BLaER1 (cell line): ENCODE results near the gene ZFHX2.

ENCODE experiments used
- H3K27ac ChIP-seq: shearing (Covaris generic); formaldehyde crosslinking; 2 replicates; pipeline ENCODE4 v1.8.1; 2022
- H3K27me3 ChIP-seq: shearing (Covaris generic); formaldehyde crosslinking; 2 replicates; pipeline ENCODE4 v1.8.1; 2022
- H3K36me3 ChIP-seq: shearing (Covaris generic); formaldehyde crosslinking; 2 replicates; pipeline ENCODE4 v1.8.1; 2022
- H3K4me1 ChIP-seq: shearing (Covaris generic); formaldehyde crosslinking; 2 replicates; pipeline ENCODE4 v1.8.1; 2022
- H3K4me2 ChIP-seq: shearing (Covaris generic); formaldehyde crosslinking; 2 replicates; pipeline ENCODE4 v1.8.1; 2022
- H3K4me3 ChIP-seq: shearing (Covaris generic); formaldehyde crosslinking; 2 replicates; pipeline ENCODE4 v1.8.1; 2022
- H3K9ac ChIP-seq: shearing (Covaris generic); formaldehyde crosslinking; 2 replicates; pipeline ENCODE4 v1.8.1; 2022
- H3K9me3 ChIP-seq: shearing (Covaris generic); formaldehyde crosslinking; 2 replicates; pipeline ENCODE4 v1.8.1; 2022
- H4K20me1 ChIP-seq: shearing (Covaris generic); formaldehyde crosslinking; 2 replicates; pipeline ENCODE4 v1.8.1; 2022
- Cebpa-rat ChIP-seq: shearing (Covaris generic); IDR thresholded peaks from 2 replicates; pipeline ENCODE4 v1.8.1; 2022

Gene ZFHX2

GRCh38 chr14:23561873-23562821 is 10.6 kb upstream of the ZFHX2 start:
- H3K4me1 ChIP-seq, result peaks cover 29% of the 10 kb centered on the region
- no peak overlapping the region for H3K27ac ChIP-seq
- no peak overlapping the region for H3K4me2 ChIP-seq
- peaks cover 86% of the 10 kb centered on the region for H3K36me3 ChIP-seq
- H4K20me1 ChIP-seq, result peaks cover 57% of the 10 kb centered on the region
- H3K27me3 ChIP-seq, result no peaks in the 10 kb centered on the region
- no peaks in the 10 kb centered on the region for H3K9me3 ChIP-seq
- no peak overlapping the region for H3K4me3 ChIP-seq
- no peak overlapping the region for H3K9ac ChIP-seq
- TF ChIP-seq Cebpa-rat, result no peak

GRCh38 chr14:23561259-23561658 is 9.7 kb upstream of the ZFHX2 start:
- H3K4me2 ChIP-seq, result no peak overlapping the region
- H3K4me1 ChIP-seq, result peaks cover 31% of the 10 kb centered on the region
- H3K36me3 ChIP-seq, result peaks cover 84% of the 10 kb centered on the region
- H3K9me3 ChIP-seq, result no peaks in the 10 kb centered on the region
- H3K27ac ChIP-seq, result no peak overlapping the region
- no peak for TF ChIP-seq Cebpa-rat
- H3K27me3 ChIP-seq, result no peaks in the 10 kb centered on the region
- H3K4me3 ChIP-seq, result no peak overlapping the region
- no peak overlapping the region for H3K9ac ChIP-seq
- peaks cover 48% of the 10 kb centered on the region for H4K20me1 ChIP-seq

- Histone ChIP-seq H4K20me1 (peaks cover 45% of the 10 kb centered on the region), H3K4me3 (no peak overlapping the region), H3K4me2 (no peak overlapping the region), H3K4me1 (peaks cover 32% of the 10 kb centered on the region), H3K9ac (no peak overlapping the region), H3K27me3 (no peaks in the 10 kb centered on the region), H3K36me3 (peaks cover 72% of the 10 kb centered on the region), H3K27ac (no peak overlapping the region), H3K9me3 (no peaks in the 10 kb centered on the region)
- no peak for TF ChIP-seq Cebpa-rat
These were observed 8.5 kb upstream of the ZFHX2 start for GRCh38 chr14:23559926-23560520.

- TF ChIP-seq Cebpa-rat, result no peak
- Histone ChIP-seq H3K4me3 (no peak overlapping the region), H3K4me2 (no peak overlapping the region), H4K20me1 (peaks cover 45% of the 10 kb centered on the region), H3K9me3 (no peaks in the 10 kb centered on the region), H3K36me3 (peaks cover 64% of the 10 kb centered on the region), H3K27ac (no peak overlapping the region), H3K4me1 (peaks cover 33% of the 10 kb centered on the region), H3K27me3 (no peaks in the 10 kb centered on the region), H3K9ac (no peak overlapping the region)
These were observed 7.7 kb upstream of the ZFHX2 start for GRCh38 chr14:23559010-23559925.

DNA sequence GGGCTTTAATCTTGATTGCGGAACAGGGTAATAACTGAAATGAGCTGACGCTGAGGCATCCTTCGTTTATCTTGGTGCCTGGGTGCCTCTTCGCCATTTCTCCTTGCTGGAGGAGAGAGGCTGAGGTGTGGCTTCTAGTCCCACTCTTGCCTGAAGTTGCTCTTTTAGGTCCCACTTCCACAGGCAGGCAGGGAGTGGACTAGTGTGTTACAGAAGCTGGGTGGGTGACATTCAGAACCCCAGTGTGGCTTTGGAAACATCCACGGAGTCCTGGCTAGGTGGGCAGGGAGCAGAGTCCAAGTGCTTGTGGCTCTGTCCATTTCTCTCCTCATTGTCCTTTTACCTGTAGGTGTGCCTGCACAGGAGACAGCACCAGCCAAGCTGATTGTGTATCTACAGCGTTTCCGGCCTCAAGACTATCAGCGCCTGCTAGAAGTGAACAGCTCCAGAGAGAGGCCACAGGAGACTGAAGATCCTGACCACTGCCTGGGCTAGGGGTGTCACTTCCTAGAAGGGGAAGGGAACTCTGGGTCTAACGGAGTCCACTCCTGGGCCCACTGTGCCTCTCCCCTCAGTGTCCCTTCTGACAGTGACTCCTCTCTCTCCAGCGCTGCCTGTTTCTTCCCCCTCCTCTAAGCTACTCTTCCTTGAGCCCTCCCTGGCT is 6.9 kb upstream of the ZFHX2 start:
- H4K20me1 ChIP-seq, result peaks cover 44% of the 10 kb centered on the region
- no peak for TF ChIP-seq Cebpa-rat
- no peaks in the 10 kb centered on the region for H3K27me3 ChIP-seq
- H3K4me2 ChIP-seq, result no peak overlapping the region
- H3K4me1 ChIP-seq, result peaks cover 33% of the 10 kb centered on the region
- no peak overlapping the region for H3K4me3 ChIP-seq
- peaks cover 56% of the 10 kb centered on the region for H3K36me3 ChIP-seq
- H3K27ac ChIP-seq, result no peak overlapping the region
- H3K9ac ChIP-seq, result no peak overlapping the region
- H3K9me3 ChIP-seq, result no peaks in the 10 kb centered on the region

DNA sequence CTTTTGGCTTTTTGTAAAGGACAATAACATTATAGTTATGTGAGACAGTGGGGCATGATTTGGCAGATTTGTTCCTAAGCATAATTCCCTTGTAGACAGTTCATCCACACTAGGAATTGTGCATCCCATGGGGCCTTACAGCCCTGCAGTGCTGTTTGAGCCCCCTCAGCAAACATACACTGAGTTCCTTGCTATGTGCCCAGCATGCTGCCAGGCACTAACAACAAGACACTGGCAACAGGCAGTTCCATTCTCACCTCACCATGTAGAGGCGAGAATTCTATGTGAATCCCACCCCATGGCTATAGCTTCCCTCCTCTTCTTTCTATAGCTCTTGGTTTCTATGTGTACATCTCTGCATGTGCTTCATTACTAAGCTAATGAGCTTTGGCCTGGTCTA is 6.4 kb upstream of the ZFHX2 start:
- Histone ChIP-seq H3K27me3 (no peaks in the 10 kb centered on the region), H4K20me1 (peaks cover 39% of the 10 kb centered on the region), H3K36me3 (peaks cover 51% of the 10 kb centered on the region), H3K9me3 (no peaks in the 10 kb centered on the region), H3K4me2 (peak overlapping the region; percentile 94), H3K4me1 (peaks cover 33% of the 10 kb centered on the region), H3K4me3 (no peak overlapping the region), H3K9ac (peak overlapping the region; percentile 89; the same call in 1 of the 2 replicates), H3K27ac (no peak overlapping the region)
- TF ChIP-seq Cebpa-rat, result no peak

- H3K36me3 ChIP-seq, result peaks cover 47% of the 10 kb centered on the region
- H3K4me3 ChIP-seq, result peak overlapping the region; percentile 80
- H3K9ac ChIP-seq, result peak overlapping the region; percentile 89
- no peak overlapping the region for H3K27ac ChIP-seq
- TF ChIP-seq Cebpa-rat, result no peak
- H4K20me1 ChIP-seq, result peaks cover 37% of the 10 kb centered on the region
- no peaks in the 10 kb centered on the region for H3K9me3 ChIP-seq
- H3K4me1 ChIP-seq, result peaks cover 33% of the 10 kb centered on the region
- peak overlapping the region; percentile 94 for H3K4me2 ChIP-seq
- H3K27me3 ChIP-seq, result no peaks in the 10 kb centered on the region
These were observed 6.0 kb upstream of the ZFHX2 start for GRCh38 chr14:23557521-23557920.

DNA sequence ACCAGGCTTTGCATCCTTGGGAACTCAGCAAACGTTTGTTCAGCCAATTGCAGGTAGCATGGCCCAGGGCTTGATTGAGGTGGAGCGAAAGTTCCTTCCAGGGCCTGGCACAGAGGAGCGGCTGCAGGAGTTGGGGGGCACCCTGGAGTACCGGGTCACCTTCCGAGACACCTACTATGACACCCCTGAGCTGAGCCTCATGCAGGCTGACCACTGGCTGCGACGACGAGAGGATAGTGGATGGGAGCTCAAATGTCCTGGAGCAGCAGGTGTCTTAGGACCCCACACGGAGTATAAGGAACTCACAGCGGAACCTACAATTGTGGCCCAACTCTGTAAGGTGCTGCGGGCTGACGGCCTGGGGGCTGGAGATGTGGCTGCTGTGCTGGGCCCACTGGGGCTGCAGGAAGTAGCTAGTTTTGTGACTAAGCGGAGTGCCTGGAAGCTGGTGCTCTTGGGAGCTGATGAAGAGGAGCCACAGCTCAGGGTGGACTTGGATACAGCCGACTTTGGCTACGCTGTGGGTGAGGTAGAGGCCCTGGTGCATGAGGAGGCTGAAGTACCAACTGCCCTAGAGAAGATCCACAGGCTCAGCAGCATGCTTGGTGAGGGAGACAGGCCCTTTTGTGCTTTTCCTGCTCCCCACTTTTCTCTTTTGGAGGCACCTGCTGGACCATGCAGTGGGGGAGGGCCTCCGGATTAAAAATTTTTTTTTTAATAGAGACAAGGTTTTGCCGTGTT is 5.3 kb upstream of the ZFHX2 start:
- Histone ChIP-seq H3K27me3 (no peaks in the 10 kb centered on the region), H3K4me3 (peak overlapping the region; percentile 80), H3K27ac (peak overlapping the region; percentile 91), H3K9me3 (no peaks in the 10 kb centered on the region), H4K20me1 (peaks cover 32% of the 10 kb centered on the region), H3K36me3 (peaks cover 40% of the 10 kb centered on the region), H3K9ac (peak overlapping the region; percentile 89), H3K4me1 (peaks cover 37% of the 10 kb centered on the region), H3K4me2 (peak overlapping the region; percentile 94)
- TF ChIP-seq Cebpa-rat, result no peak
